SK-N-SH (cell line): ENCODE measurements around the gene IZUMO1.

ENCODE experiments used
- CHD2 ChIP-seq: fragments of 150-350 bp; IDR thresholded peaks from 2 replicates; pipeline ENCODE4 v1.6.1; 2018; ENCODE audit warnings: low read length; ENCODE audit not compliant: partially characterized antibody
- EP300 ChIP-seq, 2 experiments: IDR thresholded peaks; 2 replicates each; pipeline versions ENCODE4 v1.4.0 to v1.6.1; 2012; ENCODE audit warnings: borderline replicate concordance in 1 of 2, low read depth in 1 of 2, low read length in 1 of 2
- FOXJ3 ChIP-seq: sonication (generic); formaldehyde crosslinking; IDR thresholded peaks from 2 replicates; pipeline ENCODE4 v1.5.1; 2020; ENCODE audit warnings: mild to moderate bottlenecking, missing genetic modification reagents
- FOXM1 ChIP-seq: IDR thresholded peaks from 2 replicates; pipeline ENCODE4 v1.4.0; 2012; ENCODE audit warnings: low read depth, mild to moderate bottlenecking
- MXI1 ChIP-seq: IDR thresholded peaks from 2 replicates; pipeline ENCODE4 v1.6.1; 2012; ENCODE audit warnings: mild to moderate bottlenecking, low read depth, low read length, improper control_type of control experiment
- POLR2AphosphoS5 ChIP-seq: IDR thresholded peaks from 2 replicates; pipeline ENCODE4 v1.6.1; 2012; ENCODE audit warnings: low read depth, low read length
- RAD21 ChIP-seq: IDR thresholded peaks from 2 replicates; pipeline ENCODE4 v1.6.1; 2012; ENCODE audit warnings: mild to moderate bottlenecking, low read length
- RFX5 ChIP-seq: IDR thresholded peaks from 2 replicates; pipeline ENCODE4 v1.6.1; 2012; ENCODE audit warnings: mild to moderate bottlenecking, improper control_type of control experiment, low read length
- TEAD4 ChIP-seq: IDR thresholded peaks from 2 replicates; pipeline ENCODE4 v1.4.0; 2012; ENCODE audit warnings: mild to moderate bottlenecking, borderline replicate concordance; ENCODE audit not compliant: insufficient read depth
- YY1 ChIP-seq: IDR thresholded peaks from 2 replicates; pipeline ENCODE4 v1.4.0; 2012; ENCODE audit warnings: low read depth, mild to moderate bottlenecking
- TF ChIP-seq, protein P1 (sequence below): fragments of 200-600 bp; sonication (generic); IDR thresholded peaks from 2 replicates; pipeline ENCODE4 v1.6.1; 2017; ENCODE audit warnings: antibody characterized with exemption, mild to moderate bottlenecking, moderate library complexity

DNA sequence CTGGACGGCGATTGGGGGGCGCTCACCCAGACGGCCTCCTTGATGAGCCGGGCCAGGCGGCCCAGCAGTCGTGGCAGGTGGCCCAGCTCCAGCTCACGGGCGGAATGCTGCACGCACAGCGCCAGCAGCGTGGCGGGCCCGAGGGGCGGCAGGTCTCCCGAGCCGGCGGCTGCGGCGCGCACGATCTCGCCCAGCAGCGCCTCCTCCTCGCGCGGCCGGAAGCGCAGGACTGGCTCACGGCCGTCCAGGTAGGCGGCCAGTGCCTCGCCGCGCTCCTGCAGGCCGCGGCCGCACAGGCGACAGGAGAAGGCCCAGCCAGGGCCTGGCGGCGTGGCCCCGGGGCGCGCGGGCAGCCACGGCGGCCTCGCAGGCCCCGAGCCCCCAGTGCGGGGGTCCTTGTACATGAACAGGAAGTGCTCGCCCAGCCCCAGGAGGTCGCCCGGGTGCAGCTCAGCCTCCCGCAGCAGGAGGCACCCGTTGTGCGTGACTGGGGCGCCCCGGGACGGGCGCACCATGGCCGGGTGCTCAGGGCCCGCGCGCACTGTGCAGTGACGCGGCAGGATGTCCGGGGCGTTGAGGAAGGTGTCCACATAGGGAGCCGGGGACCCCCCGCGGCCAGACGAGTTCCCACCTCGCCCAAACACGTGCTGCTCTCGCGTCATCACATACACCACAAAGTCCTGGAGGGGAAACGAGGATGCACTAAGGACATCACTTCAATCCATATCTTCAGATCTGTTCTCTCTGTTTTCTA, 17.6 kb downstream of the IZUMO1 start:
- TF ChIP-seq POLR2AphosphoS5: no peak
- TF ChIP-seq, protein P1, sequence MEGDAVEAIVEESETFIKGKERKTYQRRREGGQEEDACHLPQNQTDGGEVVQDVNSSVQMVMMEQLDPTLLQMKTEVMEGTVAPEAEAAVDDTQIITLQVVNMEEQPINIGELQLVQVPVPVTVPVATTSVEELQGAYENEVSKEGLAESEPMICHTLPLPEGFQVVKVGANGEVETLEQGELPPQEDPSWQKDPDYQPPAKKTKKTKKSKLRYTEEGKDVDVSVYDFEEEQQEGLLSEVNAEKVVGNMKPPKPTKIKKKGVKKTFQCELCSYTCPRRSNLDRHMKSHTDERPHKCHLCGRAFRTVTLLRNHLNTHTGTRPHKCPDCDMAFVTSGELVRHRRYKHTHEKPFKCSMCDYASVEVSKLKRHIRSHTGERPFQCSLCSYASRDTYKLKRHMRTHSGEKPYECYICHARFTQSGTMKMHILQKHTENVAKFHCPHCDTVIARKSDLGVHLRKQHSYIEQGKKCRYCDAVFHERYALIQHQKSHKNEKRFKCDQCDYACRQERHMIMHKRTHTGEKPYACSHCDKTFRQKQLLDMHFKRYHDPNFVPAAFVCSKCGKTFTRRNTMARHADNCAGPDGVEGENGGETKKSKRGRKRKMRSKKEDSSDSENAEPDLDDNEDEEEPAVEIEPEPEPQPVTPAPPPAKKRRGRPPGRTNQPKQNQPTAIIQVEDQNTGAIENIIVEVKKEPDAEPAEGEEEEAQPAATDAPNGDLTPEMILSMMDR: no peak
- TF ChIP-seq FOXJ3 (CRISPR knock-in tag): no peak
- TF ChIP-seq RFX5: no peak
- no peak for TF ChIP-seq RAD21
- no peak for TF ChIP-seq CHD2
- no peak for TF ChIP-seq FOXM1
- TF ChIP-seq YY1: no peak
- no peak for TF ChIP-seq MXI1
- TF ChIP-seq TEAD4: no peak
- TF ChIP-seq EP300 (IDR thresholded peaks at IDR 0.05; ENCODE audit: borderline replicate concordance in 1 of 2, low read depth in 1 of 2, low read length in 1 of 2): no peak
